ENCODE results near the gene DCST2.
A peak's percentile ranks its signal among the peaks of the same experiment; 100 is the strongest.

The DCST2 gene

DNA sequence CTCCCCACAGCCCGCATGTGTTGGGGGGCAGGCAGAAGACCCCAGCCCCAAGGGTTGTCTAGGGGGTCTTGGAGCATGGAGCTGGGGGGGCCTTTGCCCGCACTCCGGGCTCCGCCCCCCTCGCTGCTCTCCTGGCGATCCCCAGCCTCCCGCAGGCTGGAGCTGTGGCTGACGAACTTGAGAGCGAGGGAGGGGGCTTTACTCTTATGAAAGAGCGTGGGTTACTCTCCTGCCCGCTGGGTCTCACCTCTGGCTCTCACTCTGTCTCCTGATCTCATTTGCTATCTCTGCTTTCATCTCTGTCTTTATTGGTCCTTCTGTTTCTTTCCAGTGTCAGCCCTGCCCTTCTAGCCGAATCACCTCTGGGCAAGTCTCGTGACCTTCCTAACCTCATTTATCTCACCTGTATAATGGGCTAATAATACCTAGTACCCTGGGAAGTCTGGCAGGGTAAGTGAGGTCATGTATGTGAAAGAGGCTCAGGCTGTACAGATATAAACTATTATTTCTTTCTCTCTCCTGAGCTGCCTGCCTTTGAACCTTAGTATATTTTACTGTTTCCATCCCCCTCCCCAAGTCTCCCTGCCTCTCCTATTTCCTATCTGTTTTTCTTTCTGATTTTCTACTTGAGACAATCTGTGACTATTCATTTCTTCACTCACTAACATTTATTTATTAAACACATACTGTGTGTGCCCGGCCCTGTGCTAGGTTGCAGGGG lies 30.7 kb upstream of the DCST2 start:
- Histone ChIP-seq H3K4me1 (ENCODE audit: control insufficient read depth, insufficient read depth, low read length) (peaks cover 7% of the 10 kb centered on the region), H3K9ac (ENCODE audit: low read depth, low read length) (no peak overlapping the region), H3K27me3 (ENCODE audit: control insufficient read depth, insufficient read depth, low read length) (no peaks in the 10 kb centered on the region), H3K36me3 (ENCODE audit: control insufficient read depth, insufficient read depth, low read length) (peaks cover 7% of the 10 kb centered on the region), H3K9me3 (ENCODE audit: control insufficient read depth, insufficient read depth, low read length) (no peaks in the 10 kb centered on the region), H3K4me3 (ENCODE audit: low read depth, low read length) (peak overlapping the region; percentile 85)

DNA sequence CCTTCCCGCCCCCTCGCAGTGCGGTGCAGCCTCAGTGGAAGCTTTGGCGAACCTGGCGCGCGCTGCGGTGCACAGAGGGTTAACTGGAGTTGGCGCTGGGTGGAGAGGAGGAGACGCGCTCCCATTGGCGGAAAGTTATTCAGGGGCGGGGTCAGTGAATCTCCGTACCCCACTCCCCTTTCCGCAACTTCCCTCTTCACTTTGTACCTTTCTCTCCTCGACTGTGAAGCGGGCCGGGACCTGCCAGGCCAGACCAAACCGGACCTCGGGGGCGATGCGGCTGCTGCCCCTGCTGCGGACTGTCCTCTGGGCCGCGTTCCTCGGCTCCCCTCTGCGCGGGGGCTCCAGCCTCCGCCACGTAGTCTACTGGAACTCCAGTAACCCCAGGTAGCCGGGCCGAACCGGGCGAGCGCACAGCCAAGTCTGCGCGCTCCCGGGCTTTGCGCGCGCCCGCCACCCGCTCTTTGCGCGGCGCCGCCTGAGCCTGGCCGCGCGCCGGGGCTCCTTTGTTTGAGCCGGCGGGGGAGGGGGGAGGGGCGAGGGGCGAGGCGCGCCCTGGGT lies 30.0 kb upstream of the DCST2 start, which contains the start of gene EFNA4:
EFNA4 (plus strand) TSS at position 191 of the 561 bp plus-strand sequence; CDS start at position 275, 84 bp downstream.
- H3K27me3 ChIP-seq (ENCODE audit: control insufficient read depth, insufficient read depth, low read length) = no peaks in the 10 kb centered on the region
- H3K9ac ChIP-seq (ENCODE audit: low read depth, low read length) = peak within 1 kb of the TSS; percentile 65
- peaks cover 7% of the 10 kb centered on the region for H3K36me3 ChIP-seq (ENCODE audit: control insufficient read depth, insufficient read depth, low read length)
- H3K9me3 ChIP-seq (ENCODE audit: control insufficient read depth, insufficient read depth, low read length) = no peaks in the 10 kb centered on the region
- peak within 1 kb of the TSS; percentile 85 for H3K4me3 ChIP-seq (ENCODE audit: low read depth, low read length)
- peaks cover 7% of the 10 kb centered on the region for H3K4me1 ChIP-seq (ENCODE audit: control insufficient read depth, insufficient read depth, low read length)

- H3K4me3 ChIP-seq (ENCODE audit: low read depth, low read length) = peak overlapping the region; percentile 85
- no peaks in the 10 kb centered on the region for H3K9me3 ChIP-seq (ENCODE audit: control insufficient read depth, insufficient read depth, low read length)
- peaks cover 7% of the 10 kb centered on the region for H3K36me3 ChIP-seq (ENCODE audit: control insufficient read depth, insufficient read depth, low read length)
- H3K4me1 ChIP-seq (ENCODE audit: control insufficient read depth, insufficient read depth, low read length) = peaks cover 7% of the 10 kb centered on the region
- no peaks in the 10 kb centered on the region for H3K27me3 ChIP-seq (ENCODE audit: control insufficient read depth, insufficient read depth, low read length)
- H3K9ac ChIP-seq (ENCODE audit: low read depth, low read length) = no peak overlapping the region
Observed at GRCh38 chr1:155062702-155063411, 29.3 kb upstream of the DCST2 start.

GRCh38 chr1:155062151-155062686 lies 28.6 kb upstream of the DCST2 start:
- Histone ChIP-seq H3K27me3 (ENCODE audit: control insufficient read depth, insufficient read depth, low read length) (no peaks in the 10 kb centered on the region), H3K4me1 (ENCODE audit: control insufficient read depth, insufficient read depth, low read length) (peaks cover 7% of the 10 kb centered on the region), H3K36me3 (ENCODE audit: control insufficient read depth, insufficient read depth, low read length) (peaks cover 8% of the 10 kb centered on the region), H3K9ac (ENCODE audit: low read depth, low read length) (no peak overlapping the region), H3K9me3 (ENCODE audit: control insufficient read depth, insufficient read depth, low read length) (no peaks in the 10 kb centered on the region), H3K4me3 (ENCODE audit: low read depth, low read length) (peak overlapping the region; percentile 85)

DNA sequence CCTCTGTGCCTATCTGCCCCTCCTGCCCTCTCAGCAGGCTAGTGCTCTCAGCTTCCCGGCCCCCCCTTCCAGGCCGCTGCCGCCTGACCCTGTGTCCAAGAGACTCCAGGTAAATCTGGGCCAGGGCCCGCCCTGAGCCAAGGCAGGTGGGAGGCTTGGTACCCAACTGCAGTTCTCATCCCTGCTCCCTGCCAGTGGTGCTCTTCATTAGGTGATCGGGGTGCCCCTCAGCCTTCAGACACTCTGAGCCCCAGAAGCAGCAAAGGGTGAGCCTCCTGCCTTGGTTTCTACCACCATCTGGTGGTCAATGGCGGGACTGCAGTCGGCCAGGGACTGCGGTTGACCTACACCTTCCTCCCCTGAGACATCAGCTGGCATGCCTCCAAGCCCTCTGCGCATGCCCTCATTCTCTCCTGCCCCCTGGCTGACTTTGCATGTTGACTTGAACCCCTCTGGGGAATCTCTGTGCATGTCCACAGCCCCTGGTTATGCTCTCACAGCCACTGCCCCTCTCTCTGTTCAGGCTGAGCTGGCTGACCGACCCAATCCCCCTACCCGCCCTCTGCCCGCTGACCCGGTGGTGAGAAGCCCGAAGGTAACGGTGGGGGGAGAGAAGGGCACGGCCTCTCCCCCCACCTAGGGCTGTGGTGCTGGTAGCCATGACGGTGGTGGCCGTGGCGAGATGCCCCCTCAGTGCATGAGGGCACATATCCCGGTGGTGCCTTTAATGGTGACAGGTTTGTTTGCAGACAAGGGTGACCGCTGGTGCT lies 28.0 kb upstream of the DCST2 start:
- H3K9ac ChIP-seq (ENCODE audit: low read depth, low read length) = no peak overlapping the region
- H3K4me1 ChIP-seq (ENCODE audit: control insufficient read depth, insufficient read depth, low read length) = peaks cover 7% of the 10 kb centered on the region

DNA sequence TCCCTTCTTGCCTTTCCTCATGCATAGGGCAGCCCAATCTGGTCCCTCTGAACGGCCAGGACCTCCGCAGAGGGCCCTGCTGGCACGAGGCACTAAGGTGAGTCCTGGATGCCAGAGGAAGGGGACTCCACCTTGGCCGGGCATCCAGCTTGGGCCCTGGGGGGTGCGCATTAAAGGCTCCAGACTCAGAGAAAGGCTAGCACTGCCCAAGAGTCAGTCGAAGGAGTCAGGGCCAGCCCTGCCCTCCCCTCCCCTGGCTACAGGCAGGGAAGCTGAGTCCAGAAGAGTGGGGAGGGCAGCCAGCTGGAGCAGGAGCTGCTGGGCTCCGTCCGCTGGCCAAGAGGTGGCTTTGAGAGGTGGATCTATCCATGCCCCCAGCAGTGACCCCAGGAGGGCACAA lies 27.2 kb upstream of the DCST2 start:
- H3K4me3 ChIP-seq (ENCODE audit: low read depth, low read length) = no peak overlapping the region
- peaks cover 3% of the 10 kb centered on the region for H3K36me3 ChIP-seq (ENCODE audit: control insufficient read depth, insufficient read depth, low read length)
- no peaks in the 10 kb centered on the region for H3K27me3 ChIP-seq (ENCODE audit: control insufficient read depth, insufficient read depth, low read length)
- H3K9ac ChIP-seq (ENCODE audit: low read depth, low read length) = no peak overlapping the region
- H3K9me3 ChIP-seq (ENCODE audit: control insufficient read depth, insufficient read depth, low read length) = no peaks in the 10 kb centered on the region
- peaks cover 7% of the 10 kb centered on the region for H3K4me1 ChIP-seq (ENCODE audit: control insufficient read depth, insufficient read depth, low read length)

More for the DNA sequence above, 28.0 kb upstream of the DCST2 start:
- peaks cover 7% of the 10 kb centered on the region for H3K36me3 ChIP-seq (ENCODE audit: control insufficient read depth, insufficient read depth, low read length)
- H3K9me3 ChIP-seq (ENCODE audit: control insufficient read depth, insufficient read depth, low read length) = no peaks in the 10 kb centered on the region
- peak overlapping the region; percentile 56 for H3K4me3 ChIP-seq (ENCODE audit: low read depth, low read length)
- H3K27me3 ChIP-seq (ENCODE audit: control insufficient read depth, insufficient read depth, low read length) = no peaks in the 10 kb centered on the region

- H3K4me1 ChIP-seq (ENCODE audit: control insufficient read depth, insufficient read depth, low read length) = no peaks in the 10 kb centered on the region
- H3K9ac ChIP-seq (ENCODE audit: low read depth, low read length) = no peak overlapping the region
- peaks cover 3% of the 10 kb centered on the region for H3K36me3 ChIP-seq (ENCODE audit: control insufficient read depth, insufficient read depth, low read length)
- no peak overlapping the region for H3K4me3 ChIP-seq (ENCODE audit: low read depth, low read length)
- no peaks in the 10 kb centered on the region for H3K9me3 ChIP-seq (ENCODE audit: control insufficient read depth, insufficient read depth, low read length)
- H3K27me3 ChIP-seq (ENCODE audit: control insufficient read depth, insufficient read depth, low read length) = peaks cover 7% of the 10 kb centered on the region
Observed at GRCh38 chr1:155057788-155058211, 24.2 kb upstream of the DCST2 start.

GRCh38 chr1:155057104-155057503 lies 23.5 kb upstream of the DCST2 start:
- Histone ChIP-seq H3K4me3 (ENCODE audit: low read depth, low read length) (no peak overlapping the region), H3K27me3 (ENCODE audit: control insufficient read depth, insufficient read depth, low read length) (peaks cover 14% of the 10 kb centered on the region), H3K36me3 (ENCODE audit: control insufficient read depth, insufficient read depth, low read length) (peaks cover 3% of the 10 kb centered on the region), H3K9ac (ENCODE audit: low read depth, low read length) (no peak overlapping the region), H3K9me3 (ENCODE audit: control insufficient read depth, insufficient read depth, low read length) (no peaks in the 10 kb centered on the region), H3K4me1 (ENCODE audit: control insufficient read depth, insufficient read depth, low read length) (no peaks in the 10 kb centered on the region)

- Histone ChIP-seq H3K27me3 (ENCODE audit: control insufficient read depth, insufficient read depth, low read length) (peaks cover 35% of the 10 kb centered on the region), H3K9ac (ENCODE audit: low read depth, low read length) (no peak overlapping the region), H3K36me3 (ENCODE audit: control insufficient read depth, insufficient read depth, low read length) (peaks cover 3% of the 10 kb centered on the region), H3K4me1 (ENCODE audit: control insufficient read depth, insufficient read depth, low read length) (peaks cover 3% of the 10 kb centered on the region), H3K9me3 (ENCODE audit: control insufficient read depth, insufficient read depth, low read length) (no peaks in the 10 kb centered on the region), H3K4me3 (ENCODE audit: low read depth, low read length) (no peak overlapping the region)
Observed at GRCh38 chr1:155053531-155054105, 20.0 kb upstream of the DCST2 start.

GRCh38 chr1:155052439-155053395 lies 19.1 kb upstream of the DCST2 start:
- peak overlapping the region; percentile 65 for H3K4me3 ChIP-seq (ENCODE audit: low read depth, low read length)

More at GRCh38 chr1:155052439-155053395, 19.1 kb upstream of the DCST2 start:
- Histone ChIP-seq H3K9me3 (ENCODE audit: control insufficient read depth, insufficient read depth, low read length) (no peaks in the 10 kb centered on the region), H3K36me3 (ENCODE audit: control insufficient read depth, insufficient read depth, low read length) (peaks cover 3% of the 10 kb centered on the region), H3K27me3 (ENCODE audit: control insufficient read depth, insufficient read depth, low read length) (peaks cover 35% of the 10 kb centered on the region), H3K4me1 (ENCODE audit: control insufficient read depth, insufficient read depth, low read length) (peaks cover 3% of the 10 kb centered on the region), H3K9ac (ENCODE audit: low read depth, low read length) (no peak overlapping the region)
